Endodermal cell (in vitro differentiated cells): Measurements from ENCODE around the gene NUTM1. TPM values are rescaled to one million over a fixed set of nuclear protein-coding genes. Genes with fewer than 3 reads are reported as not detected.

Source experiments
- DNase-seq: peaks from one replicate; pipeline ENCODE4 v3.0.0-alpha.2; 2017
- H3K27ac ChIP-seq: 2 replicates; pipeline ENCODE4 v1.5.1; 2013; ENCODE audit warnings: mild to moderate bottlenecking, low read depth, low read length, moderate library complexity
- H3K27me3 ChIP-seq: 2 replicates; pipeline ENCODE4 v1.6.1; 2013; ENCODE audit warnings: mild to moderate bottlenecking, low read length, moderate library complexity; ENCODE audit not compliant: insufficient read depth, control insufficient read depth, poor library complexity, severe bottlenecking
- H3K36me3 ChIP-seq: 2 replicates; pipeline ENCODE4 v1.7.0; 2013; ENCODE audit warnings: mild to moderate bottlenecking, low read length, moderate library complexity; ENCODE audit not compliant: control insufficient read depth, insufficient read depth
- H3K4me1 ChIP-seq: one replicate; pipeline ENCODE4 v1.7.0; 2013; ENCODE audit warnings: low read length; ENCODE audit not compliant: control insufficient read depth, insufficient read depth
- H3K4me3 ChIP-seq: 2 replicates; pipeline ENCODE4 v1.5.1; 2013; ENCODE audit warnings: mild to moderate bottlenecking, low read length, moderate library complexity
- H3K9ac ChIP-seq: 2 replicates; pipeline ENCODE4 v1.6.1; 2013; ENCODE audit warnings: mild to moderate bottlenecking, low read length, moderate library complexity; ENCODE audit not compliant: poor library complexity, severe bottlenecking; ENCODE audit errors: extremely low read depth
- H3K9me3 ChIP-seq: 2 replicates; pipeline ENCODE4 v1.6.1; 2013; ENCODE audit warnings: mild to moderate bottlenecking, low read length, moderate library complexity; ENCODE audit not compliant: control insufficient read depth
- H3K27ac Mint-ChIP-seq: 2 replicates; pipeline ENCODE4 v1.8.0; 2020; ENCODE audit warnings: mixed read lengths
- H3K27me3 Mint-ChIP-seq: 2 replicates; pipeline ENCODE4 v1.8.0; 2021; ENCODE audit warnings: mild to moderate bottlenecking, mixed read lengths; ENCODE audit not compliant: insufficient read depth
- H3K36me3 Mint-ChIP-seq: 2 replicates; pipeline ENCODE4 v1.8.0; 2020; ENCODE audit warnings: low read depth, mixed read lengths
- H3K4me1 Mint-ChIP-seq: 2 replicates; pipeline ENCODE4 v1.8.0; 2020; ENCODE audit warnings: mixed read lengths
- H3K4me3 Mint-ChIP-seq: 2 replicates; pipeline ENCODE4 v1.8.0; 2020; ENCODE audit warnings: mild to moderate bottlenecking, moderate library complexity, mixed read lengths
- H3K9me3 Mint-ChIP-seq: 2 replicates; pipeline ENCODE4 v1.8.0; 2020; ENCODE audit warnings: mild to moderate bottlenecking, mixed read lengths
- CTCF ChIP-seq: fragments of 200-600 bp; sonication (generic); conservative IDR thresholded peaks from 2 replicates; pipeline ENCODE4 v1.5.0; 2021; ENCODE audit warnings: antibody characterized with exemption, mild to moderate bottlenecking
- WGBS, 2 experiments: methylation state at CpG; one replicate each; pipeline versions ENCODE4 v1.1.5 to v1.1.7; 2013; ENCODE audit warnings: missing lambda C conversion rate in 2 of 2, mixed read lengths in 1 of 2; ENCODE audit not compliant: insufficient coverage in 1 of 2, insufficient read length in 1 of 2; 5-methylcytosine and 5-hydroxymethylcytosine counted together
- total RNA-seq, 2 donors: library from RNA; stranded (reverse); fragmentation: NEBNext Ultra II Directional in 1 of 2; extraction: Animal tissue kit (Norgen Biotek cat#: 25700) in 1 of 2; gene quantifications; 2 replicates in 1 of 2; 3 replicates in 1 of 2; pipeline ENCODE4 v1.2.1, GENCODE V29; 2021

Gene NUTM1
- total RNA-seq, 2 donors from 2014 or later: 0.09 TPM; not detected in 1

- no peak overlapping the region for H3K9ac ChIP-seq
- Mint-ChIP-seq H3K36me3 (no peaks in the 10 kb centered on the region), H3K27ac (no peak overlapping the region), H3K4me3 (no peak overlapping the region), H3K27me3 (peaks cover 4% of the 10 kb centered on the region), H3K9me3 (peaks cover 15% of the 10 kb centered on the region), H3K4me1 (peaks cover 13% of the 10 kb centered on the region)
- peaks cover 7% of the 10 kb centered on the region for H3K9me3 ChIP-seq
- peaks cover 5% of the 10 kb centered on the region for H3K4me1 ChIP-seq
- DNase-seq: no peak
- 50 to 81% methylated on average over 1 to 2 of the region's 2 CpGs for WGBS, 2 experiments
- H3K4me3 ChIP-seq: no peak overlapping the region
- no peak overlapping the region for H3K27ac ChIP-seq
- TF ChIP-seq CTCF: no peak
- no peaks in the 10 kb centered on the region for H3K36me3 ChIP-seq
- no peaks in the 10 kb centered on the region for H3K27me3 ChIP-seq
Measured at GRCh38 chr15:34370129-34370528, 27.0 kb downstream of the NUTM1 start.

- 40 to 44% methylated on average over 2 of the region's 2 CpGs for WGBS, 2 experiments
Measured at GRCh38 chr15:34370643-34371042, 27.5 kb downstream of the NUTM1 start.

GRCh38 chr15:34373951-34374350, 30.8 kb downstream of the NUTM1 start:
- no peaks in the 10 kb centered on the region for H3K4me1 ChIP-seq

More at GRCh38 chr15:34370643-34371042, 27.5 kb downstream of the NUTM1 start:
- H3K27me3 Mint-ChIP-seq: peaks cover 4% of the 10 kb centered on the region
- peaks cover 15% of the 10 kb centered on the region for H3K9me3 Mint-ChIP-seq
- DNase-seq: no peak
- TF ChIP-seq CTCF: no peak
- no peaks in the 10 kb centered on the region for H3K27me3 ChIP-seq
- H3K4me3 Mint-ChIP-seq: no peak overlapping the region
- H3K4me3 ChIP-seq: no peak overlapping the region
- H3K9ac ChIP-seq: no peak overlapping the region
- H3K36me3 ChIP-seq: no peaks in the 10 kb centered on the region
- peaks cover 9% of the 10 kb centered on the region for H3K4me1 Mint-ChIP-seq
- H3K9me3 ChIP-seq: peaks cover 7% of the 10 kb centered on the region
- no peak overlapping the region for H3K27ac Mint-ChIP-seq
- no peak overlapping the region for H3K27ac ChIP-seq
- no peaks in the 10 kb centered on the region for H3K36me3 Mint-ChIP-seq
- H3K4me1 ChIP-seq: peaks cover 1% of the 10 kb centered on the region

More at GRCh38 chr15:34373951-34374350, 30.8 kb downstream of the NUTM1 start:
- Histone ChIP-seq H3K27ac (no peak overlapping the region), H3K36me3 (no peaks in the 10 kb centered on the region), H3K9me3 (peaks cover 11% of the 10 kb centered on the region), H3K9ac (no peak overlapping the region), H3K27me3 (no peaks in the 10 kb centered on the region), H3K4me3 (no peak overlapping the region)
- Mint-ChIP-seq H3K9me3 (peaks cover 21% of the 10 kb centered on the region), H3K27ac (no peak overlapping the region), H3K4me1 (peaks cover 7% of the 10 kb centered on the region), H3K27me3 (peaks cover 11% of the 10 kb centered on the region), H3K36me3 (no peaks in the 10 kb centered on the region), H3K4me3 (no peak overlapping the region)
- no peak for DNase-seq
- 87 to 94% methylated on average over 4 to 8 of the region's 8 CpGs for WGBS, 2 experiments
- no peak for TF ChIP-seq CTCF
